Neural cell (in vitro differentiated cells): ENCODE results near the gene ELANE. TPM values are rescaled to one million over a fixed set of nuclear protein-coding genes. Genes with fewer than 3 reads are reported as not detected.

Source experiments
- H2AFZ ChIP-seq: fragments of 200-600, 300-800 bp; sonication (generic), shearing (Covaris generic); 2 replicates; pipeline ENCODE4 v1.6.0; 2014; ENCODE audit warnings: low read depth, mild to moderate bottlenecking, antibody characterized with exemption, low read length, moderate library complexity
- H3F3A ChIP-seq: fragments of 200-600 bp; shearing (Covaris generic); 2 replicates; pipeline ENCODE4 v1.6.1; 2016; ENCODE audit warnings: mild to moderate bottlenecking, moderate library complexity, mixed read lengths, antibody characterized with exemption, low read length; ENCODE audit not compliant: insufficient read depth, poor library complexity, severe bottlenecking
- H3K27ac ChIP-seq: fragments of 200-600, 300-800 bp; sonication (generic), shearing (Covaris generic); 2 replicates; pipeline ENCODE4 v1.5.1; 2014; ENCODE audit warnings: mild to moderate bottlenecking, low read length, moderate library complexity
- H3K27me3 ChIP-seq: fragments of 300-800, 200-600 bp; sonication (generic), shearing (Covaris generic); 2 replicates; pipeline ENCODE4 v1.6.0; 2014; ENCODE audit warnings: mild to moderate bottlenecking, low read depth, low read length, moderate library complexity; ENCODE audit not compliant: insufficient read depth
- H3K36me3 ChIP-seq: fragments of 300-800, 200-600 bp; sonication (generic), shearing (Covaris generic); 2 replicates; pipeline ENCODE4 v1.5.1; 2014; ENCODE audit warnings: mild to moderate bottlenecking, antibody characterized with exemption, low read length, moderate library complexity; ENCODE audit not compliant: insufficient read depth
- H3K4me2 ChIP-seq: fragments of 300-800, 200-600 bp; sonication (generic), shearing (Covaris generic); 2 replicates; pipeline ENCODE4 v1.6.0; 2014; ENCODE audit warnings: mild to moderate bottlenecking, low read length
- H3K4me3 ChIP-seq: fragments of 300-800, 200-600 bp; sonication (generic), shearing (Covaris generic); 2 replicates; pipeline ENCODE4 v1.5.1; 2014; ENCODE audit warnings: mild to moderate bottlenecking, low read length, moderate library complexity
- H3K79me2 ChIP-seq: fragments of 200-600 bp; shearing (Covaris generic); replicated peaks from 2 replicates; pipeline ENCODE4 v1.6.0; 2014; ENCODE audit warnings: mild to moderate bottlenecking, low read length, moderate library complexity; ENCODE audit not compliant: insufficient read depth
- H3K9ac ChIP-seq: fragments of 300-800, 200-600 bp; sonication (generic), shearing (Covaris generic); 2 replicates; pipeline ENCODE4 v1.6.1; 2016; ENCODE audit warnings: mild to moderate bottlenecking, low read length, mixed read lengths
- H3K9me2 ChIP-seq: fragments of 200-600 bp; shearing (Covaris generic); 2 replicates; pipeline ENCODE4 v1.6.1; 2016; ENCODE audit warnings: mild to moderate bottlenecking, low read length, mixed read lengths; ENCODE audit not compliant: insufficient read depth
- H3K9me3 ChIP-seq: fragments of 200-600, 300-800 bp; sonication (generic), shearing (Covaris generic); 2 replicates; pipeline ENCODE4 v1.6.1; 2016; ENCODE audit warnings: mild to moderate bottlenecking, mixed run types, low read length, moderate library complexity, mixed read lengths
- H4K20me1 ChIP-seq: fragments of 200-600 bp; shearing (Covaris generic); 2 replicates; pipeline ENCODE4 v1.6.1; 2016; ENCODE audit warnings: mild to moderate bottlenecking, mixed run types; ENCODE audit not compliant: insufficient read depth
- CTCF ChIP-seq: fragments of 450-650 bp; IDR thresholded peaks from 2 replicates; pipeline ENCODE4 v1.5.1; 2014; ENCODE audit warnings: antibody characterized with exemption, mild to moderate bottlenecking, moderate library complexity; ENCODE audit not compliant: poor library complexity, severe bottlenecking
- EP300 ChIP-seq: fragments of 450-650 bp; conservative IDR thresholded peaks from 2 replicates; pipeline ENCODE4 v1.6.1; 2014; ENCODE audit warnings: antibody characterized with exemption, mild to moderate bottlenecking, moderate library complexity; ENCODE audit not compliant: poor library complexity, severe bottlenecking
- EZH2 ChIP-seq: fragments of 200-600, 300-800 bp; shearing (Covaris generic), sonication (generic); IDR thresholded peaks from 2 replicates; pipeline ENCODE4 v1.6.1; 2014; ENCODE audit warnings: antibody characterized with exemption, low read length, borderline replicate concordance, mild to moderate bottlenecking; ENCODE audit not compliant: insufficient read depth, poor library complexity, severe bottlenecking
- MXI1 ChIP-seq: fragments of 450-650 bp; conservative IDR thresholded peaks from 2 replicates; pipeline ENCODE4 v1.6.1; 2014; ENCODE audit warnings: antibody characterized with exemption, mild to moderate bottlenecking; ENCODE audit not compliant: poor library complexity, severe bottlenecking
- POLR2AphosphoS5 ChIP-seq: IDR thresholded peaks from 2 replicates; pipeline ENCODE4 v1.6.1; 2012
- RAD21 ChIP-seq: fragments of 450-650 bp; conservative IDR thresholded peaks from 2 replicates; pipeline ENCODE4 v1.6.1; 2014; ENCODE audit warnings: antibody characterized with exemption, mild to moderate bottlenecking, moderate library complexity
- REST ChIP-seq: IDR thresholded peaks from 2 replicates; pipeline ENCODE4 v1.6.1; 2012; ENCODE audit warnings: borderline replicate concordance
- SMC3 ChIP-seq: fragments of 450-650 bp; conservative IDR thresholded peaks from 2 replicates; pipeline ENCODE4 v1.6.1; 2014; ENCODE audit warnings: antibody characterized with exemption, mild to moderate bottlenecking, moderate library complexity; ENCODE audit not compliant: poor library complexity
- TAF1 ChIP-seq: IDR thresholded peaks from 2 replicates; pipeline ENCODE4 v1.6.1; 2012; ENCODE audit warnings: low read depth
- polyA plus RNA-seq: library from polyadenylated mRNA; depleted of rRNA; stranded (reverse); fragments of >200 nt; gene quantifications from 2 replicates; pipeline ENCODE4 v1.2.3, GENCODE V29; 2014

ELANE gene
- polyA plus RNA-seq, 1 donor from 2014 or later = not detected

- Histone ChIP-seq H3K9me2 (no peaks in the 10 kb centered on the region), H3K4me3 (no peak overlapping the region), H3K79me2 (no peaks in the 10 kb centered on the region), H3K36me3 (no peaks in the 10 kb centered on the region), H3K9me3 (no peaks in the 10 kb centered on the region), H3F3A (no peaks in the 10 kb centered on the region), H4K20me1 (no peaks in the 10 kb centered on the region), H3K27ac (no peak overlapping the region), H3K9ac (no peak overlapping the region), H3K4me2 (no peak overlapping the region), H2AFZ (no peak overlapping the region), H3K27me3 (no peaks in the 10 kb centered on the region)
- TF ChIP-seq MXI1 (no peak), TAF1 (no peak)
These were observed 1.7 kb upstream of the ELANE start for GRCh38 chr19:850221-850978.

GRCh38 chr19:850979-851335, 1.1 kb upstream of the ELANE start:
- no peaks in the 10 kb centered on the region for H3K9me3 ChIP-seq
- no peak overlapping the region for H3K4me2 ChIP-seq
- no peak overlapping the region for H3K9ac ChIP-seq
- no peak overlapping the region for H2AFZ ChIP-seq
- no peaks in the 10 kb centered on the region for H3K79me2 ChIP-seq
- no peak overlapping the region for H3K27ac ChIP-seq
- H3K4me3 ChIP-seq = no peak overlapping the region
- no peaks in the 10 kb centered on the region for H3F3A ChIP-seq
- H4K20me1 ChIP-seq = no peaks in the 10 kb centered on the region
- no peaks in the 10 kb centered on the region for H3K36me3 ChIP-seq
- no peaks in the 10 kb centered on the region for H3K27me3 ChIP-seq
- no peaks in the 10 kb centered on the region for H3K9me2 ChIP-seq
- no peak for TF ChIP-seq MXI1
- TF ChIP-seq EZH2 = no peak
- TF ChIP-seq REST = no peak
- no peak for TF ChIP-seq SMC3
- TF ChIP-seq EP300 = no peak
- TF ChIP-seq RAD21 = no peak
- TF ChIP-seq TAF1 = no peak
- TF ChIP-seq POLR2AphosphoS5 = no peak
- no peak for TF ChIP-seq CTCF
